Subcutaneous abdominal adipose tissue (tissue), 5 donors: Measurements from ENCODE around the gene RAP2B.
"Not testable (repeated sequence)": the region's sequence is repeated elsewhere in the genome, so short reads cannot be mapped to it uniquely, and the experiment has no call there.

Experiments
- H3K27ac ChIP-seq: one replicate; pipeline ENCODE4 v1.7.0; 2013; ENCODE audit warnings: low read depth, mild to moderate bottlenecking, inconsistent platforms, low read length, moderate library complexity
- H3K27me3 ChIP-seq, 5 donors: one replicate each; pipeline ENCODE4 v1.7.0; 2013; ENCODE audit warnings: low read length in 5 of 5, inconsistent platforms in 1 of 5; ENCODE audit not compliant: control insufficient read depth in 5 of 5, insufficient read depth in 4 of 5
- H3K36me3 ChIP-seq, 5 donors: one replicate each; pipeline ENCODE4 v1.7.0; 2013; ENCODE audit warnings: low read length in 5 of 5; ENCODE audit not compliant: control insufficient read depth in 5 of 5, insufficient read depth in 5 of 5
- H3K4me1 ChIP-seq, 5 donors: one replicate each; pipeline ENCODE4 v1.7.0; 2013; ENCODE audit warnings: low read length in 5 of 5, mild to moderate bottlenecking in 3 of 5, moderate library complexity in 1 of 5; ENCODE audit not compliant: control insufficient read depth in 5 of 5, insufficient read depth in 5 of 5
- H3K4me3 ChIP-seq, 5 donors: one replicate each; pipeline ENCODE4 v1.7.0; 2013; ENCODE audit warnings: low read length in 5 of 5, low read depth in 1 of 5
- H3K9ac ChIP-seq, 5 donors: one replicate each; pipeline ENCODE4 v1.7.0; 2013; ENCODE audit warnings: low read length in 5 of 5, mild to moderate bottlenecking in 4 of 5, moderate library complexity in 3 of 5
- H3K9me3 ChIP-seq, 5 donors: one replicate each; pipeline ENCODE4 v1.7.0; 2013; ENCODE audit warnings: low read length in 5 of 5; ENCODE audit not compliant: control insufficient read depth in 5 of 5
- donor health status: healthy.
- donor health status: healthy.
- donor health status: healthy.
- donor health status: healthy.
- donor health status: healthy.

RAP2B gene

GRCh38 chr3:153138276-153139210, 23.5 kb upstream of the RAP2B start:
- H3K27me3 ChIP-seq: no peaks in the 10 kb centered on the region
- no peak overlapping the region for H3K9ac ChIP-seq
- no peaks in the 10 kb centered on the region for H3K9me3 ChIP-seq
- H3K27ac ChIP-seq: no peak overlapping the region
- no peaks in the 10 kb centered on the region for H3K36me3 ChIP-seq
- H3K4me1 ChIP-seq: peaks cover 0 to 4% (median 0%) of the 10 kb centered on the region in 5 donors
- H3K4me3 ChIP-seq: no peak overlapping the region

DNA sequence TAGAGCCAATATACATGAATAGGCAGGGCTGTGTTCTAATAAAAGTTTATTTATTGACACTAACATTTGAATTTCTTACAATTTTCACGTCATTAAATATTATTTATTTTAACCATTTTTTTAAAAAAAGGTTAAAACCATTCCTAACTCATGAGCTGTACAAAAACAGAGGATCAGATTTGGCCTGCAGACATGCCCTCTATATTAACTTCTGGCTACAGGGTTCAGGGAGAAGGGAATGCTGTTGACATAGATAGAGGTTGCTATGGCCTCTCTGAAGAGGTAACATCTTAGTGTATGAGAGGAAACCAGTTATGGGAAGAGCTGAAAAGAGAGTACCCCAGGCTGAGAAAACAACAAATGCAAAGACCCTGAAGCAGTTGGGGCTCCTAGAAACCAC, 19.1 kb upstream of the RAP2B start:
- H3K9me3 ChIP-seq: no peaks in the 10 kb centered on the region
- no peak overlapping the region for H3K4me3 ChIP-seq
- H3K27ac ChIP-seq: no peak overlapping the region
- H3K36me3 ChIP-seq: no peaks in the 10 kb centered on the region
- H3K4me1 ChIP-seq: peaks cover 0 to 4% (median 0%) of the 10 kb centered on the region in 5 donors
- H3K27me3 ChIP-seq: no peaks in the 10 kb centered on the region
- H3K9ac ChIP-seq: no peak overlapping the region

DNA sequence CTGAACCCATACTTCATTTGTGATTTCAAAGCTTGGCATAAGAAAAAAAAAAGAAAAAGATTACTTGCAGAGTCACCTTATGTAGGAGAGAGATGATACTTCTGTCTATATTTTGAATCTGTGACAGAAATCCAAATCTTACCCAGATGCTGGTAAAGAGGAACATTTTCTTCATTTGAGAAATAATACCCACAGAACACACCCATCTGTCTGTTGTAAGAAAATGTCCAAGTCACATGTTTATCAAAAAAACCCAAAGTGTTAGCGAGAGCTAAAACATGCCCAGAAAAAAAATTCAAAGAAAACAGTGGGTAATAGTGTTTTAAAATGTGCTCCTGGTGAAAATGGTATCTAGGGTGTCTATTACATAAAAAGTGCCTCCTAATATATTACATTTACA, 18.0 kb upstream of the RAP2B start:
- H3K4me3 ChIP-seq: no peak overlapping the region
- H3K4me1 ChIP-seq: peaks cover 0 to 3% (median 0%) of the 10 kb centered on the region in 5 donors
- no peaks in the 10 kb centered on the region for H3K27me3 ChIP-seq
- H3K36me3 ChIP-seq: no peaks in the 10 kb centered on the region
- H3K27ac ChIP-seq: no peak overlapping the region
- no peaks in the 10 kb centered on the region for H3K9me3 ChIP-seq
- no peak overlapping the region for H3K9ac ChIP-seq

DNA sequence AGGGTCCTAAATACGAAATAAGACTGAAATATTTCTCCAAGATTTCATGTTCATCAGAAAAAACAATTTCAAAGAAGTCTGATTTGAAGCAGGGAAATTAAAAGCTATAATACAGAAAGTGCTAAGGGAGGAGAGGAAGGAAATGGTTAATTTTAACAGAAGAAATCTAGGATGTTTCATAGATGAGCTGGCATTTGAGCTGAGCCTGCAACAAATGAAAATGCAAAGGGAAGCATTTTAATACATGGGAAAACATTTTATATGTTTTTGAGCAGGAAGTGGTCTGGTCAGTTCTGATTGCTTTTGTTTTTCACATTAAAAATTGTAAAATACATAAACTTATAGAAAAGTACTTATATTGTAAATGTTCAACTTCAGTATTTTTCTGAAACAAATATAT, 17.2 kb upstream of the RAP2B start:
- no peaks in the 10 kb centered on the region for H3K9me3 ChIP-seq
- H3K36me3 ChIP-seq: no peaks in the 10 kb centered on the region
- H3K4me3 ChIP-seq: no peak overlapping the region
- H3K27me3 ChIP-seq: no peaks in the 10 kb centered on the region
- H3K27ac ChIP-seq: no peak overlapping the region
- no peak overlapping the region for H3K9ac ChIP-seq
- peaks cover 0 to 3% (median 0%) of the 10 kb centered on the region in 5 donors for H3K4me1 ChIP-seq

DNA sequence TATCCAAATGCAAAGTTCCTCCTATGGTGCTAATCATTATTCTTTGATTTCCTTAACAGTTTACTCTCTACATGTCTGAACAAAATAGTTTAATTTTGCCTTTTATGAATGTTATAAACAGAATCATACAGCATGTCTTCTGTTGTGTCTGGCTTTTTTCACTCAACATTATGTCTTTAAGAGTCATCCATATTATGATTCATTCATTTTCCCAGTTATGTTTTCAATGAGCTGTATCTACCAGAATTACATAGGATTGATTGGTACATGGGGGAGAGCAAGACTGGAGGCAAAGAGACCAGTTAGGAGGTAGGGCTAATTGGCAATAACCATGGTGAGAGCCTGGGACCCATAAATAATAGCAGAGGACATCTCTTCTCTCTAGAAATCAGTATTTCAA, 16.6 kb upstream of the RAP2B start:
- H3K36me3 ChIP-seq: no peaks in the 10 kb centered on the region
- H3K27ac ChIP-seq: no peak overlapping the region
- H3K27me3 ChIP-seq: no peaks in the 10 kb centered on the region
- H3K9me3 ChIP-seq: no peaks in the 10 kb centered on the region
- no peak overlapping the region for H3K9ac ChIP-seq
- H3K4me1 ChIP-seq: peaks cover 0 to 3% (median 0%) of the 10 kb centered on the region in 5 donors
- no peak overlapping the region for H3K4me3 ChIP-seq

DNA sequence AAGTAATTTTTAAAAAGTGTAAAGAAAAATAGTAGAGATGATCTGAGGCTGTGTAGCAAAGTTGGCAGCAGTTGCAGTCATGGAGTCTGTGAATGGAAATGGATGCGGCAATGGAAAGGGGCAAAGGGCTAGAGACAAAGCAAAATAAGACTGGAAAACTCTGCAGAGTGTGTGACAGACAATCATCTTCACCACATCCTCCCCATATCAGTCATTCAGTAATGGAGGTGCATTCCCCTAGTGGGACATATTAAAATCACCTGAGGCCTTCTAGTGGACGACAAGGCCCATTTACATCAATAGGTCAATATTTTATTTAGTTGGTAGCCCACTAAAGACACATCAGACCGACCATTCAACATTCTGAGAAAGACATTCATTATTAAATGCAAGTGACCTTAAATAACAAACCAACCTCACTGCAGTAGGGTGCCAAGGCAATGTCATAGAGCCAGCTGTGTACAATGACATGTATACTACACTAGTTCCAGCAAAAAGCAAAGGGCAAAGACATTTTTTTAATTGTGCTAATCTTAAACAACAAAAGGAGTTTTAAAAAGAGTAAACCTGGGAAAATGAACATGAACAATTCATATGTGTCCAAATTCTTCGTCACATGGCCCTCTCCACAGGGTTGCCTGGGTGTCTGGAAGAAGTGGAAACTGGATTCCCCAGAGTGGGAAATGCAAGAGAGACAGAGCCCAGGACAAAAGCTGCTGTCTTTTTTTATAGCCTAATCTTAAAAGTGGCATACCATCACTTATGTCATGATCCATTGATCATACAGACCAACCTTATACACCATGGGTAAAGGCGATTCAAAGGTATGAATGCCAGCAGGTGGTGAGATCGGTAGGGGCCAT, 15.6 kb upstream of the RAP2B start:
- Histone ChIP-seq H3K27ac (no peak overlapping the region), H3K4me3 (no peak overlapping the region), H3K27me3 (no peaks in the 10 kb centered on the region), H3K4me1 (peaks cover 0 to 3% (median 0%) of the 10 kb centered on the region in 5 donors), H3K36me3 (no peaks in the 10 kb centered on the region), H3K9ac (no peak overlapping the region), H3K9me3 (no peaks in the 10 kb centered on the region)

GRCh38 chr3:153150991-153151390, 11.0 kb upstream of the RAP2B start:
- Histone ChIP-seq H3K27ac (no peak overlapping the region), H3K36me3 (no peaks in the 10 kb centered on the region), H3K9me3 (no peaks in the 10 kb centered on the region), H3K9ac (no peak overlapping the region), H3K4me3 (no peak overlapping the region), H3K4me1 (no peaks in the 10 kb centered on the region), H3K27me3 (no peaks in the 10 kb centered on the region)

DNA sequence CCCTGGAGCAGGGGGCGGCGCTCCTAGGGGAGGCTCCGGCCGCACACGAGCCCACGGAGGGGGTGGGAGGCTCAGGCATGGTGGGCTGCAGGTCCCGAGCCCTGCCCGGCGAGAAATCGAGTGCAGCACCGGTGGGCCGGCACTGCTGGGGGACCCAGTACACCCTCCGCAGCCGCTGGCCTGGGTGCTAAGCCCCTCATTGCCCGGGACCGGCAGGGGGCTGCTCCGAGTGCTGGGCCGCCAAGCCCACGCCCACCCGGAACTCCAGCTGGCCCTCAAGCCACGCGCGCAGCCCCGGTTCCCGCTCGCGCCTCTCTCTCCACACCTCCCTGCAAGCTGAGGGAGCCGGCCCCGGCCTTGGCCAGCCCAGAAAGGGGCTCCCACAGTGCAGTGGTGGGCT, 6.2 kb upstream of the RAP2B start:
- not testable (repeated sequence) for H3K36me3 ChIP-seq, H3K4me1 ChIP-seq, H3K27ac ChIP-seq, H3K4me3 ChIP-seq, H3K27me3 ChIP-seq, H3K9me3 ChIP-seq, H3K9ac ChIP-seq

- Histone ChIP-seq H3K9ac (no peak overlapping the region), H3K9me3 (no peaks in the 10 kb centered on the region), H3K36me3 (no peaks in the 10 kb centered on the region), H3K27ac (no peak overlapping the region), H3K27me3 (no peaks in the 10 kb centered on the region), H3K4me3 (no peak overlapping the region), H3K4me1 (peaks cover 0 to 22% (median 15%) of the 10 kb centered on the region in 5 donors)
Measured at GRCh38 chr3:153158189-153158588, 3.8 kb upstream of the RAP2B start.
